Fibroblast of peridontal ligament (primary cell): ENCODE measurements around the gene ARHGEF12.

Experiments used
- DNase-seq: peaks from one replicate; pipeline ENCODE4 v3.0.0-alpha.2; 2010; ENCODE audit errors: extremely low read depth

Gene ARHGEF12

DNA sequence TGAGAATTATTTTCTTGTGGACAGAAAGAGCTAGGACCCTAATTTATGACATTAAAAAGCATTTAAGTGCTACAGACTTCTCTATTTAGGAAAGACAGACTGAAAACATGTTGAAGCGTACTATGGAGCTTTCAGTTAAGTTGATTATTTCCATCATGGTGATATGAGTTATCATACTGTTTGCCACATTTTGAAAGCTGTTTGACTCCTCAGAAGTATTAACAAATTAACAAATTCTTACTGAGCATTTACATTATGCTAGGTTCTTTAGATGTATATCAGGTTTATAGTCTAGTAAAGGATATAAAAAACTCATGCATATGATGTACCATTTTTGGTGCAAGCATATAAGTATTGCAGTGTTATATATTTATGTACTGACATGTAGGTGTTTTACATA, 50.1 kb downstream of the ARHGEF12 start:
- DNase-seq, result no peak

DNA sequence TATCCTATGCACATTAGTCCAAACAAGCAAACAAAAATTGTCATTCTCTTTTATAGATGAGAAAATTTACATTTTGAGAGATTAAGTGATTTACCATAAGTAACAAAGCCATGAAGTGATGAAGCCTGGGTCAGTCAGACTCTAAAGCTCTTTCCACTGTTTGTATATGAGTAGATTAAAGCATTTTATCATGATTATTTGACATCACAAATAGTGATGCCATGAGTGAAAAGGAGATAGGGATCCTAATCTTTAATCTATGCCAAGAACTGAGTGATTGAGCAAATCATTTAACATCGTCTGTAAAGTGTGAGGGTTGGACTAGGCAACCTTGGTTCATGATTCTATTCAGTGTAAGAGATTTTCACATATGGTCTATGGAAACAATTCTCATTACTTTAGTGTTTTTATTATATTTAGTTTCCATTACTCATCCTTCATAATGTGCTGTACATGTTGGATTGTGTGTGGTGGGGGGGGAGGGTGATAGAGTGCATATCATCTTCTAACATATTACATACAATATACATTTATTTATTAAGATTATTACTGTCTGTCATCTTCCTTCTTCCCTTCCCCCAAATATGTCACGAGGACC, 50.7 kb downstream of the ARHGEF12 start:
- no peak for DNase-seq

DNA sequence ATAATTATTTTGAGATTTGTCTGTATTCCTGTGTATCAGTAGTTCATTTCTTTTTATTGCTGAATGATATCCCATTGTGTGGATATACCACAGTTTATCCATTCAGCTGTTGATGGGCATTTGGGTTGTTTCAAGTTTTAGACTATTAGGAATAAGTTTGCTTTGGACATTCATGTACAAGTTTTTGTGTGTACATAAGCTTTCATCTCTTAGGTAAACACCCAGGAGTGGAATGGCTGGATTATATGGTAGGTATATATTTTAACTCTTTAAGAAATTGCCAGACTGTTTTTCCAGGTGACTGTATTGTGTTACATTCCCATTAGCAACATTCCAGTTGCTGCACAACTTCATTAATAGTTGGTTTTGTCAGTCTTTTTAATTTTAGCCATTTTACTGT, 52.0 kb downstream of the ARHGEF12 start:
- no peak for DNase-seq

DNA sequence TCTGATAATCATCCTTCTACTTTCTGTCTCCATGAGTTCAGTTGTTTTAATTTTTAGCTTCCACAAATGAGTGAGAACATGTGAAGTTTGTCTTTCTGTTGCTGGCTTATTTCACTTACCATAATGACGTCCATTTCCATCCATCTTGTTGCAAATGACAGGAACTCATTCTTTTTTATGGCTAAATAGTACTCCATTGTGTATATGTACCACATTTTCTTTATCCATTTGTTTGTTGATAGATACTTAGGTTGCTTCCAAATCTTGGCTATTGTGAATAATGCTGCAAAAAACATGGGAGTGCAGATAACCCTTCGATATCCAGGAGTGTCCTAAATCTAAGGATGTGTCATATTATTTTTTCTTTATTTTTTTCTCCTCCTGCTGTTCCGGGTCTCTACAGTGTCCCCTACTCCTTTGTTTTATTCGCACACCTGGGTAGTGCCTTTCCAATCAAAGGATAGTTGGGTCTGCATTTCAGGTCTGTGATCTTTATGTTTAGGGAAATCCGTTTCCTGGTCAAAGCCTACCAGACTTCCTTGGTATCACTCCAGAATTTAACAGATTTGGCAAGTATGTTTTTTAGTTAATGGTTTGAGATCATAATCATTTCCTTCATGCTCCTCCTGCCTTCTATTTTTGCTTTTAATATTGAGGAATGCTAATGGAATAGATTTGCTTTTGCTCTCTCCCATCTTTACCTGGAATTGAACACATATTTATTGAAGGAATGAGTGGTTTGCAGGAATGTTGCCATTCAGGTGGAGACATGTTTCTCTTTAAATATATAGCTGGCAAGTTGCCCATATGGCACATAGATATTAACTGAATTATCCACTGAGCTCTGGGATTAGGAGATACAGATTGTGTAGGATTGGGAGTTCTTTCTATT, 53.7 kb downstream of the ARHGEF12 start:
- DNase-seq, result no peak

DNA sequence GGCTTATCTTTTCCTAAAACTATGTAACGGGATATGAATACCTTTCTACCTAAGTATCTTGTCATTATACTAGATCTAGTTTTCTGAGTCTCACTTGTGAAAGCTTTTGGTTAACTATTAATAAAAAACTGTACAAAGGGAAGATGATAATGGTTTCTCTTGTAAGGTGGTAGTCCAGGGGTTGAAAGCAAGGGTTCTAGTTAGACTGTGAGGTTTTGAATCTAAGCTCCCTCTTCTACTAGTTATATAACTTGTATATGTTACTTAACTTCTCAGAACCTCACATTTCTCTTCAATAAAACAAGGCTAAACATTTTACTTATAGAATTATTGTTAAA, 54.3 kb downstream of the ARHGEF12 start:
- DNase-seq, result no peak

DNA sequence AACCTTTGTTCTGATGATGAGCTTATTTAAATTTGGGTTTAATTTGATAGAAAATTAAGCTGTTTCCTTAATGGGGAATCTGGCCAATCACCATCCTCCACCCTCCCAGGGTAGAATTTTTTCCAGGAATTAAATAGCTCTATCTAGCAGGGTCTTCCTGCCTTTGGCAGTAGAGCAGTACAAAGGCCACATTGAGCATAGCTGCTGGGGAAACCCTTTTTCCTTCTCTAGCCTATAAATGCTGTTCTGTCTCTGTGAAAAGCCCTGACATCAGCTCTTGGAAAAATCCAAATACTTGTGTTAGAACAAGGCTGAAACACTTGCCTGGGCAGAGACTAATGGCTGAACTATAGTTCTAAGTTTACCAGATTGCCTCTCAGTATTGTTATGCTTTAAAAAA, 55.1 kb downstream of the ARHGEF12 start:
- no peak for DNase-seq

DNA sequence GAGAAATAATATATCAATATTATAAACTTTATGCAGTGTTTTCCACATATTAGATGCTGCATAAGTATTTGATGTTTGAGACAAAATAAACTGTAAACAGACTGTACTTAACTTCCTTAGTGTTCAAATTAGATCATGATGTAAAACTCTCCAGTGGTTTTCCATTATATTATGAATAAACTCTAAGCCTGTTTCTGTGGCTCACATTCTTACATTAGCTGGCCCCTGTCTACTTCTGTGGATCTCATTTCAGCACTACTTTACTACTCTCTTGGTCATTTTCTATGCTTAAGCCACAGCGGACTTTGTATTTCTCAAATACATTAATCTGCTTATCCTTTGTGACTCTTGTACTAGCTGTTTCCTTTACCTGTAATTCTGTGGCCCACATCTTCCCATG, 55.6 kb downstream of the ARHGEF12 start:
- DNase-seq, result peak; percentile 68

DNA sequence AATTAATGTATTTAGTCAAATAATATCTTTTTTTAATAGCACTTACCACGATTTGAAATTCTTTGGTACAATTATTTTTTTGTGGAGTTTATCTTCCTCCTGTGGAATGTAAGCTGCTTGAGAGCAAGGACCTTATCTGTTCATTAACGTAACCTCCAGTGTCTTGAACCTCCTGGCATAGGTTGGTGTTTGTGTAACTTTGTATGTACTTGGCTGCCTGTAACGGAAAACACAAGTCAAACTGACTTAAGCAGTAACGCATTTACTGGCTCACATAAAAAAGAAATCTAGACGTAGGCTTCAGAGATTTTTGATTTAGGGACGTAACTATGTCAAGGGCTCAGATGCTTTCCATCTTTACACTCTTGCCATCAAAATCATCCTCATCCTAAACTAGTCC, 56.1 kb downstream of the ARHGEF12 start:
- DNase-seq, result no peak

DNA sequence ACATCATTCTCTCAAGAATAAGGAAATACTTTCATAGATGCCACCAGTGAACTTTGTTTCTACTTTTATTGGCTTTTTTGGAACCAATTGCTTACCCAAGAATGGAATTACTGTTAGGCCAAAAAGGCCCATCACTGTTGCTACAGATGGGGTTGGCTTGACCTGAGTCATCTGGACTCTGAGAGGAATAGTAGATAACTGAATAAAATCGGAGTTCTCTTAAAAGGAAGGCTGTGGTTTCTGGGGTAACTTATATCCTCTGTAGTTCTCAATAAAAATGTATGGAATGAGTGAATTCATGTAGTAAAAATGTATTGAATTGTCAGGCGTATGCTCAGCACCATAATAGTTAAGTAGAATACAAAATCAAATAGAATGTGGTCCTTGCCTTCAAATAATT, 56.6 kb downstream of the ARHGEF12 start:
- no peak for DNase-seq

DNA sequence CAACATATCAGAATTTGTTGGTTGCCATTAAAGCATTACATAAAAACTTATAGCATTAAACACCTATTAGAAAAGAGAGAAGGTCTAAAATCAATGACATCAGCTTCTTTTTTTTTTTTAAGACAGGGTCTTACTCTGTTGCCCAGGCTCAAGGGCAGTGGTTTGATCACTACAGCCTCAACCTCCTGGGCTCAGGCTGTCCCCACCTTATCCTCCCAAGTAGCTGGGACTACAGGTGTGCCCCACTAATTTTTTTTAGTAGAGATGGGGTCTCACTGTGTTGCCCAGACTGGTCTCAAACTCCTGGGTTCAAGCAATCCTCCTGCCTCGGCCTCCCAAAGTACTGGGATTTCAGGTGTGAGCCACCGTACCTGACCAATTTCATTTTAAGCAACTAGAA, 57.9 kb downstream of the ARHGEF12 start:
- DNase-seq, result no peak

DNA sequence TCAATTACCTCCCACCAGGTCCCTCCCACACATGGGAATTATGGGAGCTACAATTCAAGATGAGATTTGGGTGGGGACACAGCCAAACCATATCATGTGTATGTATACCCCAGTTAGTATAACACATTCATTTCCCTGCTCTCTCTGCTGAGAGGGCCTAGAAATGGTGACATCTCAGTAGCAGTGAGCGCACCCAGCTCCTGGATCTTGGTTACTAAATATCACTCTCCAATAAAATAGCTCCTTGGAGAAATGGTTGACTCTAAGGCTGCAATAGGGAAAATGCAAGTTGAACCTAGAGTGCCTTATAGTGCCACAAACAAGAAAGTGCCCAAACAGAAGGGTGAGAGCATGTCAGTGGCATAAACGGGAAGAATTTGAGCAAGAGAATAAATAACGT, 59.6 kb downstream of the ARHGEF12 start:
- no peak for DNase-seq

DNA sequence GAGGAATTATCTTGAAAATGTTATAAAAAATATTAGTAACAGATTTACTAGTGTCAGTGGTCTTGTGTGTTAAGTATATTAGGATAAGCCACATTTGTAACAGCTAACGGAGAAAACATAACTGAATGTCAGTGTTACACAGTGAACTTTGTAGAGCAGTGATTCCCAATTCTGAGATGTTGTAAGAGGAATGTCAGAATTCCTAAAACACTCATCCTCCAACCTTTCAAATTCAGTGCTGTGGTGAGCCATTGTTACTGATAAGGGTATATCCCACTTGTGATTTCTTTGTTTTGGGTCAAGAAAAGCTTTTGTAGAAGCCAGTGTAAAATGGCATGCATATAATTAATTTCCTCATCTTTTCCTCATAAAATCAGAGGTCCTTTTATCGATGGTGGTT, 61.9 kb downstream of the ARHGEF12 start:
- no peak for DNase-seq

DNA sequence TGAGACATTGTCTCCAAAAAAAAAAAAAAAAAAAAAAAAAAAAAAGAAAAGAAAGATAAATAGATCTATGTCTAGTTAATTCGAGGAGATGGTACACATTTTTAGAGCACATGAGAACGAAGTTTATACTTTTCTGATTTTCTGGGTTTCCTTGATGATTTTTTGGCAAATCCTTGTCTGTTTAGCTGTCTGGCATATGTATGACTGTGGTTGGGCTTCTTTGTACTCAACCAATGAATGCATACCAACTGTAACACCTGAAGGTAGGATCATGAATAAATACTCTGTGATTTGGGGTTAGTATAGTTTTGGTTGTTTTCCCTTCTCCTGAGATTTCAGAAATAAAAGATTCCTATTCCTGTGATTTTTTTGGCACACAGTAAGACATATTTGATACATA, 63.1 kb downstream of the ARHGEF12 start:
- no peak for DNase-seq

DNA sequence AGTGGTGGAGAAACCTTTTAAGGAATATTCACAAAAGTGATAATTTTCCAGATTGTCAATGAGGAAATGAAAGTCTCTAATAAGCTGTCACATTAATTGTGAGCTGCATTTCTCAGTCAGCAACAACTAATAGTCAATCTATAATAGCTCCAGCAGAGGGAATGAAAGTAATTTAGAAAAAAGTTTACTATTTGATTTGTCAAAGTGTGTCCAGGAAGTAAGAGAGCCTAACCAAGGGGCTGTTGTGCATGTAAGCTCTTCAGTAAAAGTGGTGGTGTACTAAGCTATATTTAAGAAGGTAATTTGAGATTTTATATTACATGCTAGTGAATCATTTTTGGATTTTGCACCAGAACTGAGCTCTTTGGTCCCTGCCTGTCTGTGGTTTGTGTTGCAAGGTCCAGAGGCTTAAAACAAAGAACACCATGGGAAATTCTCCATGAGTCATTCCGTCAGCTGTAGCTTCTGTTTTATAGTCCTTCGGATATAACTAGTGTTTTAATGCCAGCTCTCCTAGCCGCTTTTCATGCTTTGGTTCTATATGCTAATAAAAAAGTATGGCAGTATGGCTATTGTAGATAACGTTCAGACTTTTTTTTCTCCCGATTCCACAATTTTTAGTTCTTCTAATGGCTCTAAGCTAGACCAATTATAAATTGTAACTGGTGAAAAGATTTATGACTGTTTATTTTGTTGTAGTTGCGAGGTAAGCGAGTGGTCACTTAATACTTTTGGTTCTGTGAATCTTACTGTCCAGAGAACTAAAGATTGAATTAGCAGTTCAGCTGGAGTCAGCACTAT, 64.6 kb downstream of the ARHGEF12 start:
- peak; percentile 99 for DNase-seq

DNA sequence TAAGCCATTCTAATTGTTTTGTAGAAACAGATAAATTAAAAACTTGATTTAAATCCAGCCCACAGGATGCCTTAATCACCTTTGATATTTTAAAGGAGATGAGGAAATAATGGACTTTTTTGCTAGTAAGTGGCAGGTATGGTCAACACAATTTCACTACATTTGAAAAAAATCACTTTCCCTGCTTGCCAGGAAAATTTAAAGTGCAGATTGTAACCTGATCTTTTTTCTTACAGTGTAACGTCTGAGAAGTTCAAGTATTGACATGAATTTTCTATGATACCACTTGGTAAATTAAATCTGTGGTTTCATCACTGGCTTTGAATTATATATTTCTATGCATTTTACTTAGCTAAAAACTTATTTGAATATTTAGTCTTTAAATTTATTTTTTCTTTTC, 65.3 kb downstream of the ARHGEF12 start:
- no peak for DNase-seq

DNA sequence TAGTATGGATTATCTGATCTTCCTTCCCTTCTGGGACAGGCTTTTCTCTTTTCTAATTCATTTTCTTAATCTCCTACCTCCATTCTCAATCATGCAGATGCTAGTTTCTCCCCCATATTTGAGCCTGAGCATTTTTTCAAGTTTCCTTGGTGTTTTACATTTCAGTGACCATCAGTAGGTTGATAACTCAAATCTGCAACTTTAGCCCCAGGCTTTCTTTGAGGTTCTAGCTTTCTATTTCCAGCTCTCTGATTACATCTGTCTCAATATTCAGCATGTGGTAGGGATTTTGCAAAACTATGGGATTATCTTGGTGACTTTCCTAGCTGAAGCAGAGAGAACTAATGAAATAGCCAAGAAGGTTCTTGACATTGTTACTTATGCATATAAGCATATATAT, 67.8 kb downstream of the ARHGEF12 start:
- no peak for DNase-seq

DNA sequence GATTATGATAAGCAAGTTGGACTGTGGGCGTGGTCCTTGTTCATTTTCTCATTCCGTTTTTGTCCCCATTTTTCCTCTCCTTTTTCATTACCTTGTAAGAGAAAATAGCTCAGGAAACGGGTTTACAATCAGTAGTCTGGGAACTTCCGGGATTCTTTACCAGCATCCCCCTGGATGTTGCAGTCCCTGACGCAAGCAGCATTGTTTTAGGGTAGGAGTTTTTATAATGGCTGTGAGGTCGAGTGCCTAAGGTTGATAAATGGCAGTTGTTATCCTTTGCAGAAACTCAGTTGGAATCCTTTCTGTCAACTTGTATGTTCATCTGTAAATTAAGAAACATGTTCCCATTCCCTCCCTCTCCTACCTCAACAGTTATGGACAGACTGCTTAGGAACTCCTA, 68.3 kb downstream of the ARHGEF12 start:
- DNase-seq, result no peak

DNA sequence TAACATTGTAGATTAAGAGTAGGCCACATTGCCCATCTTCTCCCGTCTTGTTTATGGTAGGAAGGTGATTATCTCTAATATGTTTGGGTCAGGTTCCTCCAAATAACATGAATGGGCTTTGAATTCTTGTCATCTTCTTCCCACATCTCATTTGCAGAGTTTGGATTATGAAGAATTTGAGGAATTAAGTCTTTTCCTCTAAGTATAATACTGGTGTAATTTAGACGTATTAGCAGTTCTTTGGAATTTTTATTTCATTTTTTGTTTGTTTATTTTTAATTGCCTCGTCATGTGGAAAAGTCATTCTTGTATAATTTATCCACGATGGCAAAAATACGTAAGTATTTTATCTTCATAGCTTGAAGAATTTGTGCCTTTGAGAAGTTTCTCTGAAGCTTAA, 73.4 kb downstream of the ARHGEF12 start:
- no peak for DNase-seq

DNA sequence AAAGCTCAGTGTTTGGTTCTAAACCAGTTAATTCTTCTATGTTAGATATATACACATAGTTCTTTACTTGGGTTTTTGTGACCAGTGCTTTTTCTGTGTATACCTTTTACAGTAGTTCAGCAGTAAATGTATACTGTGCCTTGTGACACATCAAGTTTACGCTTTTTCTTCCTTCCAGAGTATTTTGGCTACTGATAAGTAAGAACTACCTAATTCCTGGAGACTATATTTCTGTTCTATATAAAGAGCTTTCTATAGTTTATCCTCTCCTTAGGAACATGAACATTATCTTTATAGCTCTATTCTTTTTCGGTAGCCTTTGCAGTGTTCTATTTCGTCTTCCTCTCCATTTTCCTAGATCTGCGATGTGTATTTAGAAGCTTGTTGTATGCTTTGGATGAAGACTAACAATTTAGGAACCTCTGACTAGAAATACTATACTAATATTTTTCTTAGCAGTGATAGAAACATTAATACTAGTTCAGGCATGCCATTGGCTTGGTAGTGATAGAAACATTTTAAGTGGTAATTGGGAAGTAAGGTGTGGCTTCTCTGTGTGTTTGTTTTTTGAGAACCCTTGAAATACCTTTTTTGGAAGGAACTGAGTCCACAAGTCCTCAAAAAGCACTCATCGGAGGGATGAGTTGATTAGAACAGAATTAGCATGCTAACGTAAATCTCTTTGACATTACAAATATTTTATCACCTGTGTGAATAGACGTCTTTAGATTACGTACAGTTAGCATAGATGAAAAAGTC, 74.6 kb downstream of the ARHGEF12 start:
- no peak for DNase-seq

DNA sequence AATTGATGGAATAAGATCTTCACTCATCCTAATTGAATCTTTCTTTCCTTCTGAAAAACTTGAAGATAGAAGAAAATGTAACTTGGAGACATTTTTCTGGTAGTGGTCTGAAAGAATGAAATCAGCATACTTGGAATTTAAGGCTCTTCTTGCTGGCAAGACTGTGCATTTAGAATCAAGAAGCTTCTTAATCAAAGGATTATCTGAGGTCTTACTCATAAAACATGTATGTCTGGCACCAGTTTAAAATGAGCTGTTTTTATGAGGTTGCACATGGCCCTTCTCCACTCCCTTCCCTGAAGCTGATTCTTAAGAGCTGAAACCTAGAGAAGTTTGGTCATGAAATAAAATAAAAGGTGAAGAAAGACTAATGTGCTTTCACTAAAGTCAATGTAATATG, 77.3 kb downstream of the ARHGEF12 start:
- DNase-seq, result peak; percentile 80

DNA sequence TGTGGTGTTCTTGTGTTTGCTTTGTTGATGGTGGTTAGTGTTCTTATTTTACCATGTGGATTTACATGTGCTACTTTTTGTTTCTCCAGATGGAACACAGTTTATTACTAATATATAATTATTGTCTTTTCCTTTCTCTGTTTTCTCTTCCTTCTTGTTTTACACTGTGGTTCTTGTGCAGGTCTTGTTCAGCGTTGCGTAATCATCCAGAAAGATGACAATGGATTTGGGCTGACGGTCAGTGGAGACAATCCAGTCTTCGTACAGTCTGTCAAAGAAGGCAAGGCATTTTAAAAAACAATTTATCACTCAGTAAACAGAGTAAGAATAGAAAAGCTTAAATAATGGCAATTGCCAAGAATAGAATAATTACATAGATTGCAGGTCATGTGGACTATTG, 84.4 kb downstream of the ARHGEF12 start:
- DNase-seq, result no peak
